WTC11 (cell line): ENCODE measurements around the gene RNGTT. TPM values are rescaled to one million over a fixed set of nuclear protein-coding genes. Genes with fewer than 3 reads are reported as not detected.

Source experiments
- ATAC-seq: fragments of 200-7000 bp; cut with Tn5 transposase; 2 replicates; pipeline ENCODE4 v1.10.0; 2021; ENCODE audit warnings: mild to moderate bottlenecking, moderate library complexity
- CTCF ChIA-PET: fragments of 300-600 bp; sonication (Branson Sonifier 250); formaldehyde crosslinking; loops from one replicate; lab custom pipeline; 2021; ENCODE audit warnings: antibody characterized with exemption; lab: Charles Lee
- POLR2A ChIA-PET: fragments of 350-600 bp; sonication (Branson Sonifier 250); formaldehyde crosslinking; loops from one replicate; lab custom pipeline; 2021; ENCODE audit warnings: antibody characterized with exemption; lab: Charles Lee
- DNase-seq: peaks from one replicate; pipeline ENCODE4 v3.0.0; 2021; ENCODE audit warnings: low spot score
- H3K27ac Mint-ChIP-seq: 2 replicates; pipeline ENCODE4 v1.8.0; 2021; ENCODE audit warnings: mixed read lengths
- H3K27me3 Mint-ChIP-seq: 2 replicates; pipeline ENCODE4 v1.8.0; 2021; ENCODE audit warnings: low read depth, mild to moderate bottlenecking, moderate library complexity, mixed read lengths
- H3K36me3 Mint-ChIP-seq: 2 replicates; pipeline ENCODE4 v1.8.0; 2021; ENCODE audit warnings: mixed read lengths
- H3K4me1 Mint-ChIP-seq: 2 replicates; pipeline ENCODE4 v1.8.0; 2022; ENCODE audit warnings: mixed read lengths
- H3K4me3 Mint-ChIP-seq: 2 replicates; pipeline ENCODE4 v1.8.0; 2021; ENCODE audit warnings: mild to moderate bottlenecking, moderate library complexity, mixed read lengths
- H3K9me3 Mint-ChIP-seq: 2 replicates; pipeline ENCODE4 v1.8.0; 2021; ENCODE audit warnings: mixed read lengths
- ATF1 ChIP-seq: sonication (generic); formaldehyde crosslinking; IDR thresholded peaks from 2 replicates; pipeline ENCODE4 v1.8.1; 2023; ENCODE audit warnings: mild to moderate bottlenecking, moderate library complexity, missing genetic modification reagents
- CREM ChIP-seq: sonication (generic); formaldehyde crosslinking; IDR thresholded peaks from 2 replicates; pipeline ENCODE4 v1.8.1; 2022; ENCODE audit warnings: mild to moderate bottlenecking, missing genetic modification reagents, moderate library complexity
- ETV6 ChIP-seq: sonication (generic); formaldehyde crosslinking; IDR thresholded peaks from 2 replicates; pipeline ENCODE4 v1.8.1; 2022; ENCODE audit warnings: mild to moderate bottlenecking, missing genetic modification reagents
- GABPB1 ChIP-seq: sonication (generic); formaldehyde crosslinking; IDR thresholded peaks from 2 replicates; pipeline ENCODE4 v1.8.1; 2023; ENCODE audit warnings: mild to moderate bottlenecking, missing genetic modification reagents
- HMGA2 ChIP-seq: fragments of 250-450 bp; sonication (Bioruptor Pico); IDR thresholded peaks from 2 replicates; pipeline ENCODE4 v1.4.0; 2021; ENCODE audit warnings: mild to moderate bottlenecking, moderate library complexity
- MXD4 ChIP-seq: fragments of 250-450 bp; sonication (Bioruptor Pico); IDR thresholded peaks from 2 replicates; pipeline ENCODE4 v1.8.0; 2021; ENCODE audit warnings: mild to moderate bottlenecking, moderate library complexity, borderline replicate concordance
- RELA ChIP-seq: sonication (generic); formaldehyde crosslinking; IDR thresholded peaks from 2 replicates; pipeline ENCODE4 v1.8.1; 2022; ENCODE audit warnings: missing genetic modification reagents, mild to moderate bottlenecking, borderline replicate concordance
- SOX15 ChIP-seq: fragments of 250-450 bp; sonication (Bioruptor Pico); IDR thresholded peaks from 2 replicates; pipeline ENCODE4 v1.9.0; 2021; ENCODE audit warnings: mild to moderate bottlenecking
- TCF7 ChIP-seq: sonication (generic); formaldehyde crosslinking; IDR thresholded peaks from 2 replicates; pipeline ENCODE4 v1.8.0; 2022; ENCODE audit warnings: mild to moderate bottlenecking, low read depth, missing genetic modification reagents, moderate library complexity
- TEAD1 ChIP-seq: sonication (generic); formaldehyde crosslinking; IDR thresholded peaks from 2 replicates; pipeline ENCODE4 v1.8.0; 2022; ENCODE audit warnings: mild to moderate bottlenecking, missing genetic modification reagents
- ZBTB21 ChIP-seq: sonication (generic); formaldehyde crosslinking; IDR thresholded peaks from 2 replicates; pipeline ENCODE4 v1.8.1; 2023; ENCODE audit warnings: mild to moderate bottlenecking, missing genetic modification reagents, borderline replicate concordance
- ZNF121 ChIP-seq: sonication (generic); formaldehyde crosslinking; IDR thresholded peaks from 2 replicates; pipeline ENCODE4 v1.8.0; 2023; ENCODE audit warnings: missing genetic modification reagents
- ZNF138 ChIP-seq: sonication (generic); formaldehyde crosslinking; conservative IDR thresholded peaks from 2 replicates; pipeline ENCODE4 v1.8.1; 2022; ENCODE audit warnings: mild to moderate bottlenecking, moderate library complexity, missing genetic modification reagents
- ZNF416 ChIP-seq: fragments of 250-450 bp; sonication (Bioruptor Pico); IDR thresholded peaks from 2 replicates; pipeline ENCODE4 v1.9.0; 2021; ENCODE audit warnings: mild to moderate bottlenecking, inconsistent platforms
- ZNF423 ChIP-seq: fragments of 250-450 bp; sonication (Bioruptor Pico); IDR thresholded peaks from 2 replicates; pipeline ENCODE4 v2.1.2; 2022; ENCODE audit warnings: mild to moderate bottlenecking, moderate library complexity
- total RNA-seq: library from RNA; stranded (reverse); gene quantifications from 3 replicates; pipeline ENCODE4 v1.2.3, GENCODE V29; 2021
- TF ChIP-seq, protein P1 (sequence below): fragments of 200-600 bp; IDR thresholded peaks from 2 replicates; pipeline ENCODE4 v1.8.0; 2022; ENCODE audit warnings: antibody characterized with exemption
- TF ChIP-seq, protein P2 (sequence below): sonication (generic); formaldehyde crosslinking; IDR thresholded peaks from 2 replicates; pipeline ENCODE4 v1.8.1; 2023; ENCODE audit warnings: mild to moderate bottlenecking, missing genetic modification reagents
- TF ChIP-seq, protein P3 (sequence below): sonication (generic); formaldehyde crosslinking; IDR thresholded peaks from 2 replicates; pipeline ENCODE4 v1.8.1; 2022; ENCODE audit warnings: low read depth, missing genetic modification reagents, borderline replicate concordance
- TF ChIP-seq, protein P4 (sequence below): sonication (generic); formaldehyde crosslinking; IDR thresholded peaks from 2 replicates; pipeline ENCODE4 v1.8.0; 2023; ENCODE audit warnings: mild to moderate bottlenecking, missing genetic modification reagents

Gene RNGTT
- total RNA-seq, 1 experiment from 2014 or later: 20.4 TPM

DNA sequence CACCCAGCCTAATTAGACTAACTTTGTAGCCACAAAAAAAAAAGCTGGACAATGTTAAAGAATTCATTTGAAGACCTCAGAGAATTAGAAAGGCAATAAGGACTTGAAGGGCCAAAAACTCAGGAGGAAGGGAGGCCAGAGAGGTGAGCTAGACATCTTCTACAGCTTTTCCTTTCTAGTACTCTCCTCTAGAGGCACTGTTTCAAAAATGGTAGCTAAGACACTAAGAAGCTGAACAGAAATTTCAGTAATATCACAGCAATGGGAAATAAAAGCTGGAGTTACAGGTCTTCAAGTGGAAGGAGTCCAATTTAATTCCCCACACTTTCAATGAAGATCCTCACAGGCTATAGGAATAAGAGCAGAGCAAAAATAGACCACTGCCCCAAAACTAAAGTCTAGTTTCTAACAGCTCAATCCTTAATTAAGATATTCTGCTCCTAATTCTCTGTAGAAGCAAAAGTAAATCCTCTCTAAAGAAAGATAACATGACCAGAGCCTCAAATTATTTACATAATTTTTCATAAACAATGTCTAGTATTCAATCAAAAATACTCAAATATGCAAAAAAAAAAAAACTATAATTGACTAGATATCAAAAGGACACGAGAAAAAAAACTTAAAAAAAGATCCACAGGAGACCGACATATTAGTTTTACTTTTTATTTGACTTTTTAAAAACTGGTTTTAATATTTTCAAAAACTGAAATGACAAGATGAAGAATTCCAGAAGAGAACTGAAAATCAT is 63.7 kb downstream of the RNGTT start:
- peak; percentile 64 for ATAC-seq
- TF ChIP-seq ZBTB21 (CRISPR knock-in tag): no peak
- TF ChIP-seq, protein P1, sequence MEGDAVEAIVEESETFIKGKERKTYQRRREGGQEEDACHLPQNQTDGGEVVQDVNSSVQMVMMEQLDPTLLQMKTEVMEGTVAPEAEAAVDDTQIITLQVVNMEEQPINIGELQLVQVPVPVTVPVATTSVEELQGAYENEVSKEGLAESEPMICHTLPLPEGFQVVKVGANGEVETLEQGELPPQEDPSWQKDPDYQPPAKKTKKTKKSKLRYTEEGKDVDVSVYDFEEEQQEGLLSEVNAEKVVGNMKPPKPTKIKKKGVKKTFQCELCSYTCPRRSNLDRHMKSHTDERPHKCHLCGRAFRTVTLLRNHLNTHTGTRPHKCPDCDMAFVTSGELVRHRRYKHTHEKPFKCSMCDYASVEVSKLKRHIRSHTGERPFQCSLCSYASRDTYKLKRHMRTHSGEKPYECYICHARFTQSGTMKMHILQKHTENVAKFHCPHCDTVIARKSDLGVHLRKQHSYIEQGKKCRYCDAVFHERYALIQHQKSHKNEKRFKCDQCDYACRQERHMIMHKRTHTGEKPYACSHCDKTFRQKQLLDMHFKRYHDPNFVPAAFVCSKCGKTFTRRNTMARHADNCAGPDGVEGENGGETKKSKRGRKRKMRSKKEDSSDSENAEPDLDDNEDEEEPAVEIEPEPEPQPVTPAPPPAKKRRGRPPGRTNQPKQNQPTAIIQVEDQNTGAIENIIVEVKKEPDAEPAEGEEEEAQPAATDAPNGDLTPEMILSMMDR: peak; percentile 17; the same call in 1 of the 2 replicates
- H3K27ac Mint-ChIP-seq: no peak overlapping the region

DNA sequence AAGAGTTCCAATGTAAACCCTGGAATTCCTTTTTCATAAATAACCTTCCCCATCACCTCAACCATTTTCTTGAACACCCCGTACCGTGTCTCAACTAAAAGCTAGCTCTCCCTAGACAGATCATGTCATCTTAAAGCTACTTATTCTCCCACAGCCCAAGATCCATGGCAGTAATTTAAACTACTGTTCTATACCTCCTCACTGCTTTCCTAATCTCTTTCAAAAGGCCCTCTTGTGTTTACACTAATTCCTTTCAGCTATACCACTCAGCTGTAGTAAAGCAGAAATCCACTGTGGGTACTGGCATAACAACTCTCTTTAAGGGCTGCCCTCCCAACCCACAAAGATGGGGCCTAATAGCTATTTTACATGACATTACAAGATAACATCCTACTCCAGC is 67.5 kb downstream of the RNGTT start:
- DNase-seq (no peak), ATAC-seq (peak; percentile 56)
- Mint-ChIP-seq H3K9me3 (no peaks in the 10 kb centered on the region), H3K27ac (no peak overlapping the region), H3K27me3 (no peaks in the 10 kb centered on the region), H3K4me1 (no peaks in the 10 kb centered on the region), H3K4me3 (no peak overlapping the region), H3K36me3 (no peaks in the 10 kb centered on the region)
- CTCF ChIA-PET: interaction anchor here (0.8 to 1.2 kb wide), 2 partner anchors 23 to 87 kb away, joined by 3 to 4 read pairs; no protein-coding TSS in a partner anchor
- POLR2A ChIA-PET: no interaction called here
- TF ChIP-seq SOX15 (CRISPR knock-in tag): no peak
- no peak for TF ChIP-seq MXD4 (CRISPR knock-in tag)
- no peak for TF ChIP-seq ZNF416 (CRISPR knock-in tag)
- TF ChIP-seq TCF7: no peak
- no peak for TF ChIP-seq ZNF121 (CRISPR knock-in tag)
- TF ChIP-seq HMGA2 (CRISPR knock-in tag): no peak
- no peak for TF ChIP-seq GABPB1 (CRISPR knock-in tag)
- TF ChIP-seq, protein P2, sequence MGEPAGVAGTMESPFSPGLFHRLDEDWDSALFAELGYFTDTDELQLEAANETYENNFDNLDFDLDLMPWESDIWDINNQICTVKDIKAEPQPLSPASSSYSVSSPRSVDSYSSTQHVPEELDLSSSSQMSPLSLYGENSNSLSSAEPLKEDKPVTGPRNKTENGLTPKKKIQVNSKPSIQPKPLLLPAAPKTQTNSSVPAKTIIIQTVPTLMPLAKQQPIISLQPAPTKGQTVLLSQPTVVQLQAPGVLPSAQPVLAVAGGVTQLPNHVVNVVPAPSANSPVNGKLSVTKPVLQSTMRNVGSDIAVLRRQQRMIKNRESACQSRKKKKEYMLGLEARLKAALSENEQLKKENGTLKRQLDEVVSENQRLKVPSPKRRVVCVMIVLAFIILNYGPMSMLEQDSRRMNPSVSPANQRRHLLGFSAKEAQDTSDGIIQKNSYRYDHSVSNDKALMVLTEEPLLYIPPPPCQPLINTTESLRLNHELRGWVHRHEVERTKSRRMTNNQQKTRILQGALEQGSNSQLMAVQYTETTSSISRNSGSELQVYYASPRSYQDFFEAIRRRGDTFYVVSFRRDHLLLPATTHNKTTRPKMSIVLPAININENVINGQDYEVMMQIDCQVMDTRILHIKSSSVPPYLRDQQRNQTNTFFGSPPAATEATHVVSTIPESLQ: no peak
- no peak for TF ChIP-seq RELA (CRISPR knock-in tag)
- no peak for TF ChIP-seq TEAD1 (CRISPR knock-in tag)
- TF ChIP-seq ETV6 (CRISPR knock-in tag): no peak
- no peak for TF ChIP-seq ZNF138 (CRISPR knock-in tag)

More for the DNA sequence above, 63.7 kb downstream of the RNGTT start:
- H3K27me3 Mint-ChIP-seq: no peaks in the 10 kb centered on the region
- H3K4me1 Mint-ChIP-seq: no peaks in the 10 kb centered on the region
- no peak overlapping the region for H3K4me3 Mint-ChIP-seq
- ChIA-PET CTCF (interaction anchor here (0.6 to 3.2 kb wide), 30 partner anchors 9 to 283 kb away, joined by 3 to 45 read pairs (median 4); partner anchors contain the start of genes PNRC1, RNGTT and SRSF12), POLR2A (no interaction called here)
- peaks cover 7% of the 10 kb centered on the region for H3K36me3 Mint-ChIP-seq
- no peaks in the 10 kb centered on the region for H3K9me3 Mint-ChIP-seq
- no peak for DNase-seq

DNA sequence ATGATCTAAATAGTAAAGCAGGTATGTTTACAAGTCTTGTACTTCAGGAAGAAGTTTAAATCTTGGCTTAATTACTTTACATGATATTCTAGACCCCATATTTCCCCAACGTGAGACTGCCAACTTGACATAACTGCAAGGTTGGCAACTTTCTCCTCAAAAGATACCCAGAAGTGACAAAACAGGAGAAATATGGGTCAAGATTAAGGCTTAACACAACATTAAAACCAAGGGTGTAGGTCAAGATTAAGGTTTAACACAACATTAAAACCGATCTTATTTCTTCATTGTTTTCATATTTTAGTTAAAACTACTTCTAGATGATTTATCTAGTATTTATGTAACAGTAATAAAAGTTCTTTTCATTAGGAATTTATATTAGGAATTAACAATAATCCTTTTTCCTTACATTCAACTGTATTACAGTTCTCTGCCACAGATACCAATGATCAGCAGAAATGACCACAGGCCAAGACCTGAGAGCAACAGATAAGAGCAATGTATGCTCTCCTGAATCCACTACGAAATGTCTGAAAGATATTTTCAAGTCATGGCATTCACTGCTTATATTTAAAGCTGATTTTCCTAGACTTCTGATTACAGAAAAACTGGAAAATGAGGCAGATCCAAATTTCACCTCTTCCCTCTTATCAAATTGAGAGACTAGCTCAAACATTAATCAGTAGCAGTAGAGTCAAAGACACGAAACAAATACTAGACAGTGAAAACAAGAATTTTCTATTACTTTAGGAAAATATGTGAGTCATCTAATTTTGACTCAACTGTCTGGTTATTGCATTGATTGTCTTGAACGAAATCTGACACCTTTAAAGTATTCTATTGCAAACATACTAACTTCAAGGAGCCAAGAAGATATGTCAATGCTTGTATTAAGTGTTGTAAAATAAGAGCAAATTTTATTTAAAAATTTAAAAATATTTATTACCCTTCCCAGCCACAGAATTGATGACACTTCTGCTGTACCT is 72.3 kb downstream of the RNGTT start:
- Mint-ChIP-seq H3K9me3 (no peaks in the 10 kb centered on the region), H3K27ac (no peak overlapping the region), H3K36me3 (peaks cover 15% of the 10 kb centered on the region), H3K4me1 (no peaks in the 10 kb centered on the region), H3K27me3 (no peaks in the 10 kb centered on the region), H3K4me3 (no peak overlapping the region)
- ATAC-seq: no peak
- ChIA-PET POLR2A (no interaction called here), CTCF (interaction anchor here (3.3 kb wide), 1 partner anchor 8 kb away, joined by 20 read pairs; no protein-coding TSS in a partner anchor)
- no peak for DNase-seq
- TF ChIP-seq ATF1 (CRISPR knock-in tag): no peak
- no peak for TF ChIP-seq ZNF423 (CRISPR knock-in tag)
- TF ChIP-seq, protein P3, sequence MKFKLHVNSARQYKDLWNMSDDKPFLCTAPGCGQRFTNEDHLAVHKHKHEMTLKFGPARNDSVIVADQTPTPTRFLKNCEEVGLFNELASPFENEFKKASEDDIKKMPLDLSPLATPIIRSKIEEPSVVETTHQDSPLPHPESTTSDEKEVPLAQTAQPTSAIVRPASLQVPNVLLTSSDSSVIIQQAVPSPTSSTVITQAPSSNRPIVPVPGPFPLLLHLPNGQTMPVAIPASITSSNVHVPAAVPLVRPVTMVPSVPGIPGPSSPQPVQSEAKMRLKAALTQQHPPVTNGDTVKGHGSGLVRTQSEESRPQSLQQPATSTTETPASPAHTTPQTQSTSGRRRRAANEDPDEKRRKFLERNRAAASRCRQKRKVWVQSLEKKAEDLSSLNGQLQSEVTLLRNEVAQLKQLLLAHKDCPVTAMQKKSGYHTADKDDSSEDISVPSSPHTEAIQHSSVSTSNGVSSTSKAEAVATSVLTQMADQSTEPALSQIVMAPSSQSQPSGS (CRISPR knock-in tag): no peak
- TF ChIP-seq, protein P1: no peak
- TF ChIP-seq, protein P4, sequence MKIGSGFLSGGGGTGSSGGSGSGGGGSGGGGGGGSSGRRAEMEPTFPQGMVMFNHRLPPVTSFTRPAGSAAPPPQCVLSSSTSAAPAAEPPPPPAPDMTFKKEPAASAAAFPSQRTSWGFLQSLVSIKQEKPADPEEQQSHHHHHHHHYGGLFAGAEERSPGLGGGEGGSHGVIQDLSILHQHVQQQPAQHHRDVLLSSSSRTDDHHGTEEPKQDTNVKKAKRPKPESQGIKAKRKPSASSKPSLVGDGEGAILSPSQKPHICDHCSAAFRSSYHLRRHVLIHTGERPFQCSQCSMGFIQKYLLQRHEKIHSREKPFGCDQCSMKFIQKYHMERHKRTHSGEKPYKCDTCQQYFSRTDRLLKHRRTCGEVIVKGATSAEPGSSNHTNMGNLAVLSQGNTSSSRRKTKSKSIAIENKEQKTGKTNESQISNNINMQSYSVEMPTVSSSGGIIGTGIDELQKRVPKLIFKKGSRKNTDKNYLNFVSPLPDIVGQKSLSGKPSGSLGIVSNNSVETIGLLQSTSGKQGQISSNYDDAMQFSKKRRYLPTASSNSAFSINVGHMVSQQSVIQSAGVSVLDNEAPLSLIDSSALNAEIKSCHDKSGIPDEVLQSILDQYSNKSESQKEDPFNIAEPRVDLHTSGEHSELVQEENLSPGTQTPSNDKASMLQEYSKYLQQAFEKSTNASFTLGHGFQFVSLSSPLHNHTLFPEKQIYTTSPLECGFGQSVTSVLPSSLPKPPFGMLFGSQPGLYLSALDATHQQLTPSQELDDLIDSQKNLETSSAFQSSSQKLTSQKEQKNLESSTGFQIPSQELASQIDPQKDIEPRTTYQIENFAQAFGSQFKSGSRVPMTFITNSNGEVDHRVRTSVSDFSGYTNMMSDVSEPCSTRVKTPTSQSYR (CRISPR knock-in tag): no peak
- no peak for TF ChIP-seq CREM (CRISPR knock-in tag)
